Esophagus (tissue), 2 donors: ENCODE measurements around the gene PSG11. TPM values are rescaled to one million over a fixed set of nuclear protein-coding genes. Genes with fewer than 3 reads are reported as not detected.
"Not testable (repeated sequence)": the region's sequence is repeated elsewhere in the genome, so short reads cannot be mapped to it uniquely, and the experiment has no call there.

Experiments
- H3K27ac ChIP-seq, 2 donors: one replicate each; pipeline ENCODE4 v1.5.1; 2013; ENCODE audit warnings: low read depth in 2 of 2, mild to moderate bottlenecking in 2 of 2, inconsistent platforms in 1 of 2, low read length in 1 of 2, moderate library complexity in 1 of 2
- H3K27me3 ChIP-seq, 2 donors: one replicate each; pipeline ENCODE4 v1.6.1; 2013; ENCODE audit warnings: low read length in 2 of 2, control low read depth in 1 of 2, mild to moderate bottlenecking in 1 of 2; ENCODE audit not compliant: insufficient read depth in 2 of 2, control insufficient read depth in 1 of 2
- H3K36me3 ChIP-seq, 2 donors: one replicate each; pipeline ENCODE4 v1.6.1; 2013; ENCODE audit warnings: low read length in 1 of 2; ENCODE audit not compliant: control insufficient read depth in 2 of 2, insufficient read depth in 2 of 2
- H3K4me1 ChIP-seq, 2 donors: one replicate each; pipeline ENCODE4 v1.6.1; 2013; ENCODE audit warnings: low read length in 1 of 2; ENCODE audit not compliant: control insufficient read depth in 2 of 2, insufficient read depth in 2 of 2
- H3K4me3 ChIP-seq, 2 donors: one replicate each; pipeline ENCODE4 v1.5.1; 2013; ENCODE audit warnings: low read length in 2 of 2, mild to moderate bottlenecking in 2 of 2, low read depth in 1 of 2, moderate library complexity in 1 of 2
- H3K9me3 ChIP-seq, 2 donors: one replicate each; pipeline ENCODE4 v1.6.1; 2013; ENCODE audit warnings: mild to moderate bottlenecking in 2 of 2, low read depth in 1 of 2, low read length in 1 of 2, moderate library complexity in 1 of 2; ENCODE audit not compliant: control insufficient read depth in 2 of 2, insufficient read depth in 1 of 2
- WGBS, 2 donors: extraction: QIAGEN DNeasy Blood & Tissue Kit; methylation state at CpG; one replicate each; pipeline ENCODE4 v1.1.7; 2013; 5-methylcytosine and 5-hydroxymethylcytosine counted together
- polyA plus RNA-seq, 2 donors: library from polyadenylated mRNA; stranded (reverse); fragments of 200-250 nt; gene quantifications; one replicate each; pipeline ENCODE4 v1.2.3, GENCODE V29; 2013
- donor health status: healthy with polysubstance abuse.
- donor health status: Bipolar disorder and iron deficiency.

PSG11 gene
- not detected for polyA plus RNA-seq

DNA sequence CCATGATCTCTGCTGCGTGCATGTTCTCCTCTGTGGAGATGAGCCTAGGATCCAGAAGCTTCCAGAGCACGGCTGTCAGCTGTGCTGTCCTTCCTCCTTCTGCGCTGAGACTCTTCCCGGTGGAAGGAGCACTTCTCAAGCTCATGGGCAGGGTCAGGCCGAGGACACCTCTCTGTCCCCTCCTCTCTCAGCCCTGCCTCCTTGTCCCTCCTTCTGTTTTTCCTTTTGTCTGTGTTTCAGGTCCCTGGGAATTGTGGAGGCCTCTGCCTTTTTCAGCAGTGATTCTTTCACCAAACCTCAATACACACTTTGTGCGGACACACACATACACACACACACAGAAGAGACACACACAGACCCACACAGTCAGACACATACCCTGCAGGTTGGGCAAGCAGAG is at the start of gene PSG11:
PSG11 (minus strand) TSS at position 101 of the 400 bp plus-strand sequence; CDS start at position 4, 97 bp downstream.
- H3K9me3 ChIP-seq, H3K4me3 ChIP-seq, H3K27me3 ChIP-seq, H3K36me3 ChIP-seq, H3K4me1 ChIP-seq, H3K27ac ChIP-seq: not testable (repeated sequence)
- 71 to 80% methylated on average over 6 of the region's 6 CpGs for WGBS, 2 donors

DNA sequence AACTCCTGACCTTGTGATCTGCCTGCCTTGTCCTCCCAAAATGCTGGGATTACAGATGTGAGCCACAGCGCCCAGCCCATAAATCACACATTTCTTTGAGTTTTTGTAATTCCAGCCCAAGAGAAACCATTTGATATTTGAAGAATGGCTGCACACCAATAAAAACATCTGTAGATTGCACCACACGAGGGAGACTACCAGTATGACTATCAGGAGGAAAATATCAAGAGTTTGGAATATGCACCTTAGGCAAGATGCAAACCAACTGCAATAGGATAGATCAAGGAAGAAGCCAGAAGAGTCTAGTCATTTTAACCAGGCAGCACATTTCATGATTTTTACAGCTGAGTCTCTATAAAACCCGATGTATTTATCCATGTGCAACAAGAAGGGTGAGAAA is 36.1 kb upstream of the PSG11 start:
- H3K4me3 ChIP-seq, H3K9me3 ChIP-seq, H3K27ac ChIP-seq, H3K36me3 ChIP-seq, H3K4me1 ChIP-seq, H3K27me3 ChIP-seq: not testable (repeated sequence)
- 71 to 72% methylated on average over 3 of the region's 3 CpGs for WGBS, 2 donors

DNA sequence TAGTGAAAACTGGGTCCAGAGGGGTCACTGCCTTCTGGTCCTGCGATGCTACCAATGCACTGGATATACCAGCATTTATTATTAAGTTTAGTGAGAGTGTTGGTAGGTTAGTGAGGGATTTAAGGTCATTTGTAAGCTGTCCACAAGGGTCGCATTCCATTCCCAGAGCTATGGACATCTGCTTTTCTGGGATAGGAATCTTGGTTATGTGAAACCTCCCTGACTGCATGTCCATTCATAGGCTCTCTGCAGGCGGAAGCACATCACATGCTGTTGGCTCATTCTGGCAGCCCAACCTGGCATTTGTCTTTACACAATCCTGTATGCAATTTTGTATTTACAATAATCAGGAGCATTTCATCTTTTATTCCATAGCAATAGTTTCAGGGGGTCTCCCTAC is 35.1 kb upstream of the PSG11 start:
- not testable (repeated sequence) for H3K36me3 ChIP-seq, H3K9me3 ChIP-seq, H3K27ac ChIP-seq, H3K27me3 ChIP-seq, H3K4me1 ChIP-seq, H3K4me3 ChIP-seq
- 70 to 71% methylated on average over 3 of the region's 3 CpGs for WGBS, 2 donors

GRCh38 chr19:43060254-43060653 is 34.0 kb upstream of the PSG11 start:
- H3K27me3 ChIP-seq, H3K9me3 ChIP-seq, H3K4me1 ChIP-seq, H3K27ac ChIP-seq, H3K4me3 ChIP-seq, H3K36me3 ChIP-seq: not testable (repeated sequence)
- 66 to 74% methylated on average over 3 of the region's 3 CpGs for WGBS, 2 donors

DNA sequence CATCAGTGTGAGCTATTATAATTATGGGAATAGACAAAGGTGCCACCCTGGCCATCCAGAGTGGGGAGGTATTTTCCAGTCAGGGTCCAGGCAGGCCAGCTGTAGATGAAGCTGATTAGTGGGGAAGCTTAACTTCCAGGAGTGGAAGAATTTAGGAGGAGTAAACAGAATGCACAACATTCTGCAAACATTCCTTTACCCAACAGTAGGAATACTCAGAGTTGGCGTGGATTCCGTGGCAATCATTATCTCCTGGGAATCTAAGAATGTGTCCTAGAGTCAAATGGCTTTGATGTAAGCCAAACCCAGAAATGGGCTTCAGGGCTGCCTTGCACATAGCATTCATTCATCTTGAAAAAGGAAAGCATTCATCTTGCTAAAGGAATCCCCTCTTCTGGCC is 33.2 kb upstream of the PSG11 start:
- WGBS, 2 donors: 74 to 83% methylated on average over 2 of the region's 2 CpGs
- H3K27ac ChIP-seq, H3K27me3 ChIP-seq, H3K36me3 ChIP-seq, H3K9me3 ChIP-seq, H3K4me3 ChIP-seq, H3K4me1 ChIP-seq: not testable (repeated sequence)

DNA sequence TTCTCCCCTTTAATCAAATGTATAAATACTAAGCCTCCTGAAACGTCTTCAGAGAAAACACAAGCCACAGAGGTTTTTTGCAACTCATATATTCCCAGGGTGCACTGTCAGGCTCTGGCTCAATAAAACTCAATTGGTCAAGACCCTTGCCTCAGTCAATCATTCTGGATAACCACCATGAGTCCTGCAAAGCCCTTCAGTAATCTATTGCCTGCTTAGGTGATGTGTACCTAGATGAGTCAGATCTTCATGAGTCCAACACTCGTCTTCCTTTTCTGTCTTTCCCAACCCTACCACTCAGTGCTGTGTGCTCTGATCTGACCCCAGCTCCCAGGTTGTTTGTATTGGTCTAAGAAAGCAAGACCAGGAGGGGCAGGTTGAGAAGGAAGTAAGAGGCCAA is 32.2 kb upstream of the PSG11 start:
- WGBS, 2 donors: 30 to 43% methylated on average over 2 of the region's 2 CpGs
- H3K4me1 ChIP-seq, H3K27me3 ChIP-seq, H3K36me3 ChIP-seq, H3K27ac ChIP-seq, H3K4me3 ChIP-seq, H3K9me3 ChIP-seq: not testable (repeated sequence)

- H3K9me3 ChIP-seq, H3K4me3 ChIP-seq, H3K4me1 ChIP-seq, H3K27ac ChIP-seq, H3K27me3 ChIP-seq, H3K36me3 ChIP-seq: not testable (repeated sequence)
- WGBS, 2 donors: 69 to 86% methylated on average over 3 of the region's 3 CpGs
These were observed 21.7 kb upstream of the PSG11 start for GRCh38 chr19:43047966-43048365.

DNA sequence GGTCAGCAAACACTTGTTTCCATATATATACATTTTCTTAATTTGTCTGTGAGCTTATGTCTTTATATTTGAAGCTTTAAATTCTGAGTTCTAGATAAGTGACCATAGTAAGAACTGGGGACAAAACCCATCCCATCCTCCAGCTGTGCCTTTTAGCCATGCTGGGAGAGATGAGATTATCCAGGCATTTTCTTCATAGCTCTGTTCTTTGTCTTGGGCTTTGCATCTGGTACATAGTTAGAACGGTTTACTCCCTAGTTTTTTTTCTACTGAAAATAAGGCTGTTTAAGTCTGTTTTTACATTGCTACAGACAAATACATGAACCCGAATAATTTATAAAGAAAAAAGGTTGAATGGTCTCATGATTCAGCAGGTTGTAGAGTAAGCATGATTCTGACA is 20.3 kb upstream of the PSG11 start:
- H3K27me3 ChIP-seq, H3K4me3 ChIP-seq, H3K36me3 ChIP-seq, H3K4me1 ChIP-seq, H3K9me3 ChIP-seq, H3K27ac ChIP-seq: not testable (repeated sequence)
- 77 to 80% methylated on average over 2 of the region's 2 CpGs for WGBS, 2 donors

DNA sequence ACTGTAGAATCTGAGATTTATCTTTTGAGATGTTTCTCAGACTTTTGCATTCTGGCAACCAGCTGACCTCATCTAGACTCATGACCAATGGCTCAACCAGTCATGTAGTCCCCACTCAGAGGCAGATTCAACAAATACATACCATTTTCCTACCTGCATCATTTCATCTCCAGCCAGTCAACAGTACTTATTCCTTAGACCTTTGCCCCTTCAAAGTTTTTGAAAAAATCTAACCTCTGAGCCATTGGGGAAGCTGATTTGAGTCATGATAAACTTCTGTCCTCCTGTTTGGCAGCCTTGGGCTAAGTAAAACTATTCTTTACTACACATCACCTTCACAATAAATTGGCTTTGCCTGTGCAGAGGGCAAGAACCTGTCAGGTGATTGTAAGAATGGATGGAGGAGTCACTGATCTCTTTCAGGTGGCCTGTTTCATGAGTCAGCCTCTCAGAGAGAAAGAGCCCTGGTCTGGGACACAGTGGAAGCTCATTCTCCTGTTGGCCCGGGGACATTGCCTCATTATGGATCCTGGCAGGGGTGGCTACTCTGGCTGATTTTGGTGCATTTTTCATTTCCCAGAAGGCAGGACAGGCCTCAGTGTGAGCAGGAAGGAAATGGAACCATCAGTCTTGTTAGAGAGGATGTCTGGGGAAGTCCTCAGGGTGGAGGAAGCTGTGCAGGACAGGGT is 17.4 kb upstream of the PSG11 start:
- H3K36me3 ChIP-seq, H3K4me3 ChIP-seq, H3K27me3 ChIP-seq, H3K27ac ChIP-seq, H3K4me1 ChIP-seq, H3K9me3 ChIP-seq: not testable (repeated sequence)
- 76 to 78% methylated on average over 1 of the region's 1 CpG for WGBS, 2 donors

GRCh38 chr19:43031645-43032044 is 5.4 kb upstream of the PSG11 start:
- not testable (repeated sequence) for H3K27ac ChIP-seq, H3K27me3 ChIP-seq, H3K9me3 ChIP-seq, H3K4me3 ChIP-seq, H3K36me3 ChIP-seq, H3K4me1 ChIP-seq
- 45 to 50% methylated on average over 2 of the region's 2 CpGs for WGBS, 2 donors
